GM12878 (cell line): ENCODE data around the gene PTPN2. TPM values are rescaled to one million over a fixed set of nuclear protein-coding genes. Genes with fewer than 3 reads are reported as not detected.

ENCODE experiments used
- BACH1 ChIP-seq: fragments of 450-650 bp; IDR thresholded peaks from 2 replicates; pipeline ENCODE4 v1.6.1; 2017; ENCODE audit warnings: mild to moderate bottlenecking, borderline replicate concordance
- CEBPZ ChIP-seq: fragments of 150-350 bp; IDR thresholded peaks from 2 replicates; pipeline ENCODE4 v1.6.1; 2016; ENCODE audit warnings: low read depth, low read length
- CREB1 ChIP-seq: IDR thresholded peaks from 2 replicates; pipeline ENCODE4 v1.6.1; 2012; ENCODE audit warnings: low read depth, mild to moderate bottlenecking, inconsistent platforms
- IKZF1 ChIP-seq: fragments of 450-650 bp; conservative IDR thresholded peaks from 2 replicates; pipeline ENCODE4 v1.6.1; 2017; ENCODE audit warnings: antibody characterized with exemption, mild to moderate bottlenecking
- NBN ChIP-seq: fragments of 450-650 bp; IDR thresholded peaks from 2 replicates; pipeline ENCODE4 v1.6.1; 2016
- NFIC ChIP-seq: IDR thresholded peaks from 2 replicates; pipeline ENCODE4 v1.6.1; 2012; ENCODE audit warnings: low read depth, mild to moderate bottlenecking, inconsistent platforms, low read length, moderate library complexity
- NKRF ChIP-seq: fragments of 450-650 bp; conservative IDR thresholded peaks from 2 replicates; pipeline ENCODE4 v1.6.1; 2017; ENCODE audit warnings: mild to moderate bottlenecking, moderate library complexity
- NR2F1 ChIP-seq: fragments of 450-650 bp; conservative IDR thresholded peaks from 2 replicates; pipeline ENCODE4 v1.6.1; 2017; ENCODE audit warnings: mild to moderate bottlenecking
- RELB ChIP-seq: fragments of 450-650 bp; IDR thresholded peaks from 2 replicates; pipeline ENCODE4 v1.6.1; 2017; ENCODE audit warnings: low read depth, mild to moderate bottlenecking, moderate library complexity
- RUNX3 ChIP-seq: IDR thresholded peaks from 2 replicates; pipeline ENCODE4 v1.6.1; 2012; ENCODE audit warnings: low read length, inconsistent platforms
- SKIL ChIP-seq: fragments of 450-650 bp; IDR thresholded peaks from 2 replicates; pipeline ENCODE4 v1.6.1; 2017; ENCODE audit warnings: mild to moderate bottlenecking, low read depth, inconsistent platforms; ENCODE audit not compliant: poor library complexity, severe bottlenecking
- SMAD1 ChIP-seq: fragments of 450-650 bp; IDR thresholded peaks from 2 replicates; pipeline ENCODE4 v1.6.1; 2018; ENCODE audit warnings: mild to moderate bottlenecking, low read depth; ENCODE audit not compliant: partially characterized antibody
- SPI1 ChIP-seq: IDR thresholded peaks from 2 replicates; pipeline ENCODE4 v1.6.1; 2011; ENCODE audit warnings: low read depth, mild to moderate bottlenecking, low read length, moderate library complexity, borderline replicate concordance; ENCODE audit not compliant: insufficient read depth
- SUZ12 ChIP-seq: fragments of 200-600 bp; sonication (generic); IDR thresholded peaks from one replicate; pipeline ENCODE4 v1.6.1; 2018; ENCODE audit warnings: antibody characterized with exemption, mild to moderate bottlenecking; ENCODE audit not compliant: unreplicated experiment
- ZNF687 ChIP-seq: fragments of 450-650 bp; IDR thresholded peaks from 2 replicates; pipeline ENCODE4 v1.6.1; 2017; ENCODE audit warnings: mild to moderate bottlenecking, moderate library complexity
- polyA plus RNA-seq, 11 experiments: library from polyadenylated mRNA; depleted of rRNA in 4 of 11; unstranded in 6 of 11; stranded (reverse) in 5 of 11; fragments of >200 nt; fragmentation: Nextera tagmentation in 4 of 11; fragmentation: Illumina TruSeq in 1 of 11; extraction: Ambion mirVana in 4 of 11; extraction: Trizol in 1 of 11; gene quantifications; 1 replicate in 1 of 11; 2 replicates in 10 of 11; pipeline versions ENCODE4 v1.2.1 to v1.2.3, GENCODE V29; 2011 to 2016; ENCODE audit warnings: inconsistent platforms in 2 of 11, missing spikeins in 2 of 11, low read depth in 1 of 11
- total RNA-seq, 4 experiments: library from RNA; depleted of rRNA in 3 of 4; stranded (reverse); fragments of >200 nt in 3 of 4; fragmentation: Illumina TruSeq in 1 of 4; extraction: Trizol in 1 of 4; gene quantifications; 2 replicates each; pipeline versions ENCODE4 v1.2.1 to v1.2.3, GENCODE V29; 2013 to 2021

Gene PTPN2
- total and polyA plus RNA-seq, 10 of the 15 experiments (the other 5 are each of a cell fraction or from before 2014, with no cell fraction given): 46.5 to 86.7 (median 64.6) TPM

GRCh38 chr18:12879840-12880540 is 4.0 kb downstream of the PTPN2 start (continued):
- TF ChIP-seq ZNF687 (peak; percentile 33; the same call in 1 of the 2 replicates), SUZ12 (no peak), NBN (peak; percentile 63; the same call in 1 of the 2 replicates), NFIC (peak; percentile 27; the same call in 1 of the 2 replicates), SPI1 (peak; percentile 85), SMAD1 (no peak), IKZF1 (peak; percentile 78), RELB (peak; percentile 58; the same call in 1 of the 2 replicates), NKRF (no peak), NR2F1 (no peak; the same call in 1 of the 2 replicates), CEBPZ (no peak), CREB1 (no peak), SKIL (no peak), RUNX3 (peak; percentile 21), BACH1 (no peak)
